MM.1S (cell line): ENCODE results near the gene PSMD1.
A peak's percentile ranks its signal among the peaks of the same experiment; 100 is the strongest.

Source experiments
- DNase-seq: peaks from one replicate; pipeline ENCODE4 v3.0.0-alpha.2; 2015
- H2AFZ ChIP-seq: fragments of 300-600 bp; sonication (generic); 2 replicates; pipeline ENCODE4 v1.6.0; 2016; ENCODE audit warnings: antibody characterized with exemption, low read length
- H3F3A ChIP-seq: fragments of 300-600 bp; sonication (generic); 2 replicates; pipeline ENCODE4 v1.6.1; 2016; ENCODE audit warnings: mild to moderate bottlenecking, antibody characterized with exemption, low read length, moderate library complexity, mixed read lengths; ENCODE audit not compliant: insufficient read depth
- H3K27ac ChIP-seq: fragments of 300-600 bp; sonication (generic); 2 replicates; pipeline ENCODE4 v1.5.1; 2016; ENCODE audit warnings: mild to moderate bottlenecking, low read length
- H3K27me3 ChIP-seq: fragments of 300-600 bp; sonication (generic); replicated peaks from 2 replicates; pipeline ENCODE4 v1.6.0; 2016; ENCODE audit warnings: low read length; ENCODE audit not compliant: insufficient read depth
- H3K36me3 ChIP-seq: fragments of 300-600 bp; sonication (generic); replicated peaks from 2 replicates; pipeline ENCODE4 v1.6.1; 2016; ENCODE audit warnings: mild to moderate bottlenecking, low read length, mixed read lengths; ENCODE audit not compliant: insufficient read depth
- H3K4me1 ChIP-seq: fragments of 300-600 bp; sonication (generic); 2 replicates; pipeline ENCODE4 v1.6.1; 2016; ENCODE audit warnings: low read length, mixed read lengths
- H3K4me2 ChIP-seq: fragments of 300-600 bp; sonication (generic); 2 replicates; pipeline ENCODE4 v1.6.0; 2016; ENCODE audit warnings: low read depth, low read length
- H3K4me3 ChIP-seq: fragments of 300-600 bp; sonication (generic); 2 replicates; pipeline ENCODE4 v1.5.1; 2016; ENCODE audit warnings: low read length, mixed read lengths
- H3K79me2 ChIP-seq: fragments of 300-600 bp; sonication (generic); 2 replicates; pipeline ENCODE4 v1.6.1; 2016; ENCODE audit warnings: mixed run types, low read length, mixed read lengths
- H3K9ac ChIP-seq: fragments of 300-600 bp; sonication (generic); 2 replicates; pipeline ENCODE4 v1.6.1; 2016; ENCODE audit warnings: low read length, mixed read lengths
- H3K9me2 ChIP-seq: fragments of 300-600 bp; sonication (generic); replicated peaks from 2 replicates; pipeline ENCODE4 v1.6.1; 2016; ENCODE audit warnings: mild to moderate bottlenecking, low read length, mixed read lengths; ENCODE audit not compliant: insufficient read depth
- H3K9me3 ChIP-seq: fragments of 300-600 bp; sonication (generic); replicated peaks from 2 replicates; pipeline ENCODE4 v1.6.1; 2016; ENCODE audit warnings: mild to moderate bottlenecking, low read length, mixed read lengths; ENCODE audit not compliant: insufficient read depth
- H4K20me1 ChIP-seq: fragments of 300-600 bp; sonication (generic); 2 replicates; pipeline ENCODE4 v1.6.1; 2016; ENCODE audit warnings: mild to moderate bottlenecking, low read length, moderate library complexity, mixed read lengths; ENCODE audit not compliant: insufficient read depth
- CTCF ChIP-seq: fragments of 300-600 bp; sonication (generic); IDR thresholded peaks from 2 replicates; pipeline ENCODE4 v1.5.1; 2016; ENCODE audit warnings: antibody characterized with exemption, low read length, mixed read lengths
- EZH2 ChIP-seq: fragments of 300-600 bp; sonication (generic); optimal IDR thresholded peaks from 2 replicates; pipeline ENCODE3; 2017; ENCODE audit warnings: low read depth, mild to moderate bottlenecking, antibody characterized with exemption, low read length, mixed read lengths
- EZH2phosphoT487 ChIP-seq: fragments of 300-600 bp; sonication (generic); IDR thresholded peaks from 2 replicates; pipeline ENCODE4 v1.6.1; 2018; ENCODE audit warnings: antibody characterized with exemption, low read length

Gene PSMD1

GRCh38 chr2:231161252-231161839 is 104.7 kb downstream of the PSMD1 start:
- H3K27me3 ChIP-seq = no peaks in the 10 kb centered on the region
- DNase-seq = peak; percentile 91
- H3K9me3 ChIP-seq = no peaks in the 10 kb centered on the region
- TF ChIP-seq CTCF (no peak), EZH2phosphoT487 (no peak), EZH2 (no peak)
- no peaks in the 10 kb centered on the region for H4K20me1 ChIP-seq
- peak overlapping the region; percentile 25; the same call in 1 of the 2 replicates for H3K9ac ChIP-seq
- no peaks in the 10 kb centered on the region for H3K9me2 ChIP-seq
- peak overlapping the region; percentile 53; the same call in 1 of the 2 replicates for H3K4me2 ChIP-seq
- H3K4me1 ChIP-seq = peaks cover 26% of the 10 kb centered on the region
- H3K27ac ChIP-seq = peak overlapping the region; percentile 82
- no peaks in the 10 kb centered on the region for H3K79me2 ChIP-seq
- peaks cover 23% of the 10 kb centered on the region for H3F3A ChIP-seq
- no peaks in the 10 kb centered on the region for H3K36me3 ChIP-seq
- no peak overlapping the region for H2AFZ ChIP-seq
- H3K4me3 ChIP-seq = no peak overlapping the region

- Histone ChIP-seq H3K9ac (peak overlapping the region; percentile 25; the same call in 1 of the 2 replicates), H3K27me3 (no peaks in the 10 kb centered on the region), H3K4me2 (peak overlapping the region; percentile 53; the same call in 1 of the 2 replicates), H2AFZ (no peak overlapping the region), H3K36me3 (no peaks in the 10 kb centered on the region; the same call in 1 of the 2 replicates), H3K4me1 (peaks cover 26% of the 10 kb centered on the region), H3K9me2 (no peaks in the 10 kb centered on the region), H3F3A (peaks cover 23% of the 10 kb centered on the region), H3K79me2 (no peaks in the 10 kb centered on the region), H3K4me3 (no peak overlapping the region), H4K20me1 (no peaks in the 10 kb centered on the region), H3K9me3 (no peaks in the 10 kb centered on the region), H3K27ac (peak overlapping the region; percentile 82)
- no peak for DNase-seq
- no peak for TF ChIP-seq CTCF
These were observed 105.2 kb downstream of the PSMD1 start for GRCh38 chr2:231161877-231162329.

- H3K4me1 ChIP-seq = peaks cover 26% of the 10 kb centered on the region
- no peaks in the 10 kb centered on the region for H3K27me3 ChIP-seq
- DNase-seq = no peak
- TF ChIP-seq CTCF (no peak), EZH2 (no peak), EZH2phosphoT487 (no peak)
- peaks cover 23% of the 10 kb centered on the region for H3F3A ChIP-seq
- H3K79me2 ChIP-seq = no peaks in the 10 kb centered on the region
- no peak overlapping the region for H3K4me3 ChIP-seq
- no peak overlapping the region for H3K4me2 ChIP-seq
- no peak overlapping the region for H2AFZ ChIP-seq
- H3K9me3 ChIP-seq = no peaks in the 10 kb centered on the region
- H3K9me2 ChIP-seq = no peaks in the 10 kb centered on the region
- H3K27ac ChIP-seq = no peak overlapping the region
- H3K9ac ChIP-seq = no peak overlapping the region
- H4K20me1 ChIP-seq = no peaks in the 10 kb centered on the region
- no peaks in the 10 kb centered on the region; the same call in 1 of the 2 replicates for H3K36me3 ChIP-seq
These were observed 106.3 kb downstream of the PSMD1 start for GRCh38 chr2:231163011-231163410.
